Thoracic aorta endothelial cell (primary cell): ENCODE results near the gene RMDN2. TPM values are rescaled to one million over a fixed set of nuclear protein-coding genes. Genes with fewer than 3 reads are reported as not detected.

Experiments used
- total RNA-seq: library from RNA; depleted of rRNA; stranded (reverse); fragments of >200 nt; gene quantifications from 2 replicates; pipeline ENCODE4 v1.2.3, GENCODE V29; 2012

The RMDN2 gene
- total RNA-seq, result 5.3 and 5.9 TPM in 2 replicates

GRCh38 chr2:37925063-37925897 is at the start of gene RMDN2:
TSS of gene RMDN2 (plus strand) at chr2:37925287. CDS start at chr2:37929278, 3,991 bp downstream.

Other genes starting within 250 kb of the RMDN2 start
- 0.53 and 0.79 TPM in 2 replicates for gene CYP1B1, start 150.9 kb downstream of the RMDN2 start, total RNA-seq